HepG2 (cell line): Measurements from ENCODE around the gene PPA2. TPM values are rescaled to one million over a fixed set of nuclear protein-coding genes. Genes with fewer than 3 reads are reported as not detected.

Source experiments
- ATAC-seq: fragments of 200-7000 bp; cut with Tn5 transposase; 3 replicates; pipeline ENCODE4 v1.9.1; 2020; ENCODE audit warnings: mild to moderate bottlenecking, moderate library complexity
- BruUV-seq: library from RNA; stranded (reverse); fragments of 400-500 nt; replicated peaks from 2 replicates; lab custom pipeline; 2021; lab: Mats Ljungman, UMichigan
- CTCF ChIA-PET: fragments of 300-600 bp; formaldehyde crosslinking; extraction: SDS; loops from one replicate; lab custom pipeline; 2021; ENCODE audit warnings: low total read pairs, inconsistent platforms, low intra/inter-chr PET ratio; lab: Yijun Ruan, JAX
- POLR2A ChIA-PET: fragments of 350-600 bp; sonication (Branson Sonifier 250); formaldehyde crosslinking; loops from one replicate; lab custom pipeline; 2020; ENCODE audit warnings: antibody characterized with exemption, inconsistent platforms; lab: Yijun Ruan, JAX
- DNase-seq: peaks from one replicate; pipeline ENCODE4 v3.0.0-alpha.2; 2015; ENCODE audit warnings: low spot score
- FAIRE-seq: peaks from 3 replicates; lab custom pipeline; 2011; peaks lifted over from hg19 to GRCh38; lab: Jason Lieb, UNC
- H2AFZ ChIP-seq: one replicate; pipeline ENCODE4 v1.6.1; 2011; ENCODE audit warnings: low read length, inconsistent platforms
- H3K27ac ChIP-seq: fragments of 300-600 bp; 3 replicates; pipeline ENCODE4 v1.8.0; 2011; ENCODE audit warnings: mixed run types, mild to moderate bottlenecking, mixed read lengths, low read length, inconsistent platforms; ENCODE audit not compliant: insufficient read depth; ENCODE audit errors: extremely low read length
- H3K27me3 ChIP-seq, 2 experiments: fragments of 200-600 bp in 1 of 2; 2 replicates in 1 of 2; 3 replicates in 1 of 2; pipeline versions ENCODE4 v1.6.0 to v1.8.0; 2011; ENCODE audit warnings: low read length in 2 of 2, mild to moderate bottlenecking in 2 of 2, moderate library complexity in 2 of 2, inconsistent platforms in 1 of 2; ENCODE audit not compliant: insufficient read depth in 2 of 2, control insufficient read depth in 1 of 2
- H3K36me3 ChIP-seq, 2 experiments: fragments of 200-600 bp in 1 of 2; replicated peaks in 1 of 2; 2 replicates in 1 of 2; 3 replicates in 1 of 2; pipeline versions ENCODE4 v1.5.1 to v1.8.0; 2011; ENCODE audit warnings: low read length in 2 of 2, inconsistent platforms in 1 of 2; ENCODE audit not compliant: insufficient read depth in 2 of 2, control insufficient read depth in 1 of 2
- H3K4me1 ChIP-seq: 2 replicates; pipeline ENCODE4 v1.5.1; 2012; ENCODE audit warnings: low read length, inconsistent platforms; ENCODE audit not compliant: insufficient read depth
- H3K4me2 ChIP-seq: 2 replicates; pipeline ENCODE4 v1.6.0; 2011; ENCODE audit warnings: low read depth, low read length, inconsistent platforms
- H3K4me3 ChIP-seq, 3 experiments: fragments of 200-600 bp in 1 of 3; sonication (generic), shearing (Covaris generic) in 1 of 3; replicated peaks in 1 of 3; 2 replicates each; pipeline ENCODE4 v1.5.1; 2011 to 2016; ENCODE audit warnings: low read length in 3 of 3, inconsistent platforms in 2 of 3, low read depth in 2 of 3, mild to moderate bottlenecking in 2 of 3, control low read depth in 1 of 3, mixed read lengths in 1 of 3; ENCODE audit not compliant: insufficient read depth in 1 of 3
- H3K79me2 ChIP-seq: one replicate; pipeline ENCODE4 v1.6.1; 2011; ENCODE audit warnings: low read length, inconsistent platforms; ENCODE audit not compliant: insufficient read depth
- H3K9ac ChIP-seq: 2 replicates; pipeline ENCODE4 v1.6.0; 2011; ENCODE audit warnings: mild to moderate bottlenecking, low read depth, low read length, inconsistent platforms; ENCODE audit not compliant: insufficient read depth
- H3K9me3 ChIP-seq: 2 replicates; pipeline ENCODE4 v1.5.1; 2012; ENCODE audit warnings: mild to moderate bottlenecking, low read length
- H4K20me1 ChIP-seq: 2 replicates; pipeline ENCODE4 v1.6.0; 2011; ENCODE audit warnings: inconsistent platforms, mild to moderate bottlenecking, low read length, moderate library complexity; ENCODE audit not compliant: insufficient read depth
- ATM ChIP-seq: fragments of 450-650 bp; IDR thresholded peaks from 2 replicates; pipeline ENCODE4 v1.7.1; 2017; ENCODE audit warnings: mild to moderate bottlenecking, borderline replicate concordance
- BATF2 ChIP-seq: sonication (generic); formaldehyde crosslinking; IDR thresholded peaks from 2 replicates; pipeline ENCODE4 v1.8.0; 2022; ENCODE audit warnings: mild to moderate bottlenecking, missing genetic modification reagents, moderate library complexity
- CENPX ChIP-seq: sonication (generic); formaldehyde crosslinking; IDR thresholded peaks from 2 replicates; pipeline ENCODE4 v1.9.0; 2021; ENCODE audit warnings: mild to moderate bottlenecking, missing genetic modification reagents, moderate library complexity
- DDIT3 ChIP-seq: sonication (generic); formaldehyde crosslinking; IDR thresholded peaks from 2 replicates; pipeline ENCODE4 v1.4.0; 2020; ENCODE audit warnings: mild to moderate bottlenecking, missing genetic modification reagents
- HOXA3 ChIP-seq: sonication (generic); formaldehyde crosslinking; IDR thresholded peaks from 2 replicates; pipeline ENCODE4 v1.5.0; 2020; ENCODE audit warnings: missing genetic modification reagents
- KAT7 ChIP-seq: IDR thresholded peaks from 2 replicates; pipeline ENCODE4 v1.6.1; 2018; ENCODE audit warnings: borderline replicate concordance, missing compliant biosample characterization
- KLF15 ChIP-seq: sonication (generic); formaldehyde crosslinking; IDR thresholded peaks from 2 replicates; pipeline ENCODE4 v1.8.1; 2023; ENCODE audit warnings: borderline replicate concordance, mild to moderate bottlenecking, inconsistent platforms, missing genetic modification reagents, mixed read lengths
- LCORL ChIP-seq, 2 experiments: fragments of 450-650 bp in 1 of 2; sonication (generic) in 1 of 2; formaldehyde crosslinking in 1 of 2; IDR thresholded peaks; 2 replicates each; pipeline versions ENCODE4 v1.5.0 to v1.6.1; 2017 to 2020; ENCODE audit warnings: antibody characterized with exemption in 1 of 2, missing genetic modification reagents in 1 of 2
- PHF21A ChIP-seq: sonication (generic); formaldehyde crosslinking; IDR thresholded peaks from 2 replicates; pipeline ENCODE4 v1.5.0; 2020; ENCODE audit warnings: mild to moderate bottlenecking, missing genetic modification reagents
- SP4 ChIP-seq: sonication (generic); formaldehyde crosslinking; IDR thresholded peaks from 2 replicates; pipeline ENCODE4 v1.8.1; 2023; ENCODE audit warnings: mild to moderate bottlenecking, missing genetic modification reagents
- SRSF9 ChIP-seq: fragments of 200-400 bp; formaldehyde crosslinking; IDR thresholded peaks from 2 replicates; pipeline ENCODE4 v1.6.1; 2018; ENCODE audit warnings: borderline replicate concordance, mild to moderate bottlenecking, low read depth, low read length; ENCODE audit not compliant: insufficient read depth, poor library complexity, severe bottlenecking
- ZGPAT ChIP-seq: IDR thresholded peaks from 2 replicates; pipeline ENCODE4 v1.6.1; 2016; ENCODE audit warnings: mild to moderate bottlenecking
- ZNF678 ChIP-seq: sonication (generic); formaldehyde crosslinking; IDR thresholded peaks from 2 replicates; pipeline ENCODE4 v1.4.0; 2020; ENCODE audit warnings: mild to moderate bottlenecking, missing genetic modification reagents
- in situ Hi-C: cut with HindIII; loops from 2 replicates; pipeline ENCODE4 v1.10.0; 2017; ENCODE audit warnings: low pct_unique_long_range_greater_than_20kb; ENCODE audit not compliant: extremely low pct_ligation_motif_present
- intact Hi-C: fragments of 100-400 bp; cut with micrococcal nuclease; formaldehyde crosslinking; loops from one replicate; pipeline ENCODE4 v1.10.0; 2022; ENCODE audit not compliant: unreplicated experiment
- polyA plus RNA-seq, 8 experiments: library from polyadenylated mRNA; depleted of rRNA in 3 of 8; stranded (reverse) in 7 of 8; unstranded in 1 of 8; fragments of >200 nt; fragmentation: Illumina TruSeq in 4 of 8; extraction: Trizol in 4 of 8; gene quantifications; 2 replicates each; pipeline versions ENCODE4 v1.2.1 to v1.2.3, GENCODE V29; 2011 to 2016; ENCODE audit warnings: low read depth in 4 of 8, missing spikeins in 1 of 8, mixed read lengths in 1 of 8; ENCODE audit not compliant: insufficient read depth in 1 of 8
- total RNA-seq, 5 experiments: library from RNA; depleted of rRNA; stranded (reverse); fragments of >200 nt; fragmentation: Illumina TruSeq; extraction: Trizol; gene quantifications; 2 replicates each; pipeline ENCODE4 v1.2.3, GENCODE V29; 2016; ENCODE audit warnings: low read depth in 1 of 5
- TF ChIP-seq, protein P1 (sequence below): IDR thresholded peaks from 2 replicates; pipeline ENCODE4 v1.6.1; 2016; ENCODE audit warnings: low read depth
- TF ChIP-seq, protein P2 (sequence below): sonication (generic); formaldehyde crosslinking; IDR thresholded peaks from 2 replicates; pipeline ENCODE4 v1.5.1; 2020; ENCODE audit warnings: missing genetic modification reagents, mild to moderate bottlenecking, borderline replicate concordance
- TF ChIP-seq, protein P3 (sequence below): fragments of 450-650 bp; IDR thresholded peaks from 2 replicates; pipeline ENCODE4 v1.6.1; 2016
- TF ChIP-seq, protein P4 (sequence below): sonication (generic); formaldehyde crosslinking; IDR thresholded peaks from 2 replicates; pipeline ENCODE4 v1.4.0; 2020; ENCODE audit warnings: missing genetic modification reagents, low read depth, mild to moderate bottlenecking, borderline replicate concordance

The PPA2 gene
- total and polyA plus RNA-seq, 2 of the 13 experiments (the other 11 are each of a cell fraction or from before 2014, with no cell fraction given) = 44.2 to 70.6 TPM

DNA sequence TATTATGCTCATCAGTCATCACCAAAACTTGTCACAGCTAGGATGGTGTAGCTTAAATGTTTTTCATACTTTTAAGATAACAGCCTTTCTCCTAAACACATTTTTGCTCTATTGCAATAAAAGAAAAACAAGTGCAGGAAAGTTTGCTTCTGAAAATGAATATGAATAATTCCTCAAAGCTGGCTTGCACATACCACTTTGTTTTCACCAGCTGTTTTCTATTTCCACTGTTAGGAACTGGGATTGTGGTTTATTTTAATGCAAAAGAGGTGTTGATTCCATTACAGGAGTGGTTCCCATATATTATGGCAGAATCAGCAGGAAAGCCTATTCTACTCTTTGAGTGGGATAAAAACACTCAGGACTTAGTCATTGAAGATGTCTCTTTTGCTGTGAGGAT, 145.9 kb downstream of the PPA2 start:
- no peak for ATAC-seq
- Histone ChIP-seq H3K4me2 (no peak overlapping the region), H3K4me1 (no peaks in the 10 kb centered on the region), H3K79me2 (no peaks in the 10 kb centered on the region), H4K20me1 (no peaks in the 10 kb centered on the region), H3K4me3 (no peak overlapping the region), H3K36me3 (no peaks in the 10 kb centered on the region), H3K9ac (no peak overlapping the region), H3K27me3 (no peaks in the 10 kb centered on the region), H3K9me3 (no peaks in the 10 kb centered on the region), H3K27ac (no peak overlapping the region), H2AFZ (no peak overlapping the region)
- TF ChIP-seq KAT7 (CRISPR knock-in tag) (no peak), HOXA3 (CRISPR knock-in tag) (no peak), ZNF678 (CRISPR knock-in tag) (no peak), KLF15 (CRISPR knock-in tag) (no peak), LCORL (IDR thresholded peaks at IDR 0.05) (no peak), LCORL (CRISPR knock-in tag; IDR thresholded peaks at IDR 0.05) (no peak), SRSF9 (no peak), BATF2 (CRISPR knock-in tag) (no peak), ZGPAT (CRISPR knock-in tag) (no peak), ATM (no peak), PHF21A (CRISPR knock-in tag) (no peak), CENPX (no peak), SP4 (CRISPR knock-in tag) (no peak), DDIT3 (CRISPR knock-in tag) (no peak)
- TF ChIP-seq, protein P1, sequence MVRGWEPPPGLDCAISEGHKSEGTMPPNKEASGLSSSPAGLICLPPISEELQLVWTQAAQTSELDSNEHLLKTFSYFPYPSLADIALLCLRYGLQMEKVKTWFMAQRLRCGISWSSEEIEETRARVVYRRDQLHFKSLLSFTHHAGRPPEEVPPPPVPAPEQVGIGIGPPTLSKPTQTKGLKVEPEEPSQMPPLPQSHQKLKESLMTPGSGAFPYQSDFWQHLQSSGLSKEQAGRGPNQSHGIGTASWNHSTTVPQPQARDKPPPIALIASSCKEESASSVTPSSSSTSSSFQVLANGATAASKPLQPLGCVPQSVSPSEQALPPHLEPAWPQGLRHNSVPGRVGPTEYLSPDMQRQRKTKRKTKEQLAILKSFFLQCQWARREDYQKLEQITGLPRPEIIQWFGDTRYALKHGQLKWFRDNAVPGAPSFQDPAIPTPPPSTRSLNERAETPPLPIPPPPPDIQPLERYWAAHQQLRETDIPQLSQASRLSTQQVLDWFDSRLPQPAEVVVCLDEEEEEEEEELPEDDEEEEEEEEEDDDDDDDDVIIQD = no peak
- TF ChIP-seq, protein P2, sequence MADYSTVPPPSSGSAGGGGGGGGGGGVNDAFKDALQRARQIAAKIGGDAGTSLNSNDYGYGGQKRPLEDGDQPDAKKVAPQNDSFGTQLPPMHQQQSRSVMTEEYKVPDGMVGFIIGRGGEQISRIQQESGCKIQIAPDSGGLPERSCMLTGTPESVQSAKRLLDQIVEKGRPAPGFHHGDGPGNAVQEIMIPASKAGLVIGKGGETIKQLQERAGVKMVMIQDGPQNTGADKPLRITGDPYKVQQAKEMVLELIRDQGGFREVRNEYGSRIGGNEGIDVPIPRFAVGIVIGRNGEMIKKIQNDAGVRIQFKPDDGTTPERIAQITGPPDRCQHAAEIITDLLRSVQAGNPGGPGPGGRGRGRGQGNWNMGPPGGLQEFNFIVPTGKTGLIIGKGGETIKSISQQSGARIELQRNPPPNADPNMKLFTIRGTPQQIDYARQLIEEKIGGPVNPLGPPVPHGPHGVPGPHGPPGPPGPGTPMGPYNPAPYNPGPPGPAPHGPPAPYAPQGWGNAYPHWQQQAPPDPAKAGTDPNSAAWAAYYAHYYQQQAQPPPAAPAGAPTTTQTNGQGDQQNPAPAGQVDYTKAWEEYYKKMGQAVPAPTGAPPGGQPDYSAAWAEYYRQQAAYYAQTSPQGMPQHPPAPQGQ = no peak
- TF ChIP-seq, protein P3, sequence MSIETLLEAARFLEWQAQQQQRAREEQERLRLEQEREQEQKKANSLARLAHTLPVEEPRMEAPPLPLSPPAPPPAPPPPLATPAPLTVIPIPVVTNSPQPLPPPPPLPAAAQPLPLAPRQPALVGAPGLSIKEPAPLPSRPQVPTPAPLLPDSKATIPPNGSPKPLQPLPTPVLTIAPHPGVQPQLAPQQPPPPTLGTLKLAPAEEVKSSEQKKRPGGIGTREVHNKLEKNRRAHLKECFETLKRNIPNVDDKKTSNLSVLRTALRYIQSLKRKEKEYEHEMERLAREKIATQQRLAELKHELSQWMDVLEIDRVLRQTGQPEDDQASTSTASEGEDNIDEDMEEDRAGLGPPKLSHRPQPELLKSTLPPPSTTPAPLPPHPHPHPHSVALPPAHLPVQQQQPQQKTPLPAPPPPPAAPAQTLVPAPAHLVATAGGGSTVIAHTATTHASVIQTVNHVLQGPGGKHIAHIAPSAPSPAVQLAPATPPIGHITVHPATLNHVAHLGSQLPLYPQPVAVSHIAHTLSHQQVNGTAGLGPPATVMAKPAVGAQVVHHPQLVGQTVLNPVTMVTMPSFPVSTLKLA = no peak
- TF ChIP-seq, protein P4, sequence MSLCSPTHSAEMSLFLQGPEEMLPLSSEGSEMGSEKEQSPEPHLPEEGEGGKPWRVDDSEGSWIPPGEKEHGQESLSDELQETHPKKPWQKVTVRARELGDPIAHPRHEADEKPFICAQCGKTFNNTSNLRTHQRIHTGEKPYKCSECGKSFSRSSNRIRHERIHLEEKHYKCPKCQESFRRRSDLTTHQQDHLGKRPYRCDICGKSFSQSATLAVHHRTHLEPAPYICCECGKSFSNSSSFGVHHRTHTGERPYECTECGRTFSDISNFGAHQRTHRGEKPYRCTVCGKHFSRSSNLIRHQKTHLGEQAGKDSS (CRISPR knock-in tag) = no peak
- POLR2A ChIA-PET = no interaction called here
- CTCF ChIA-PET = no interaction called here
- intact Hi-C loops (no loop called here), in situ Hi-C loops (no loop called here)
- BruUV-seq = no TSS peak
- no peak for FAIRE-seq
- DNase-seq = no peak
